DOHH2 (cell line): ENCODE measurements around the gene PLA2G4A.

Source experiments
- H3F3A ChIP-seq: fragments of 200-600 bp; sonication (generic), shearing (Covaris generic); 2 replicates; pipeline ENCODE4 v1.6.0; 2016; ENCODE audit warnings: antibody characterized with exemption, mild to moderate bottlenecking; ENCODE audit not compliant: control insufficient read depth, insufficient read depth
- H3K27ac ChIP-seq: fragments of 200-600 bp; sonication (generic); 2 replicates; pipeline ENCODE4 v1.5.1; 2014; ENCODE audit warnings: low read depth, mild to moderate bottlenecking, low read length, moderate library complexity
- H3K27me3 ChIP-seq: fragments of 200-600 bp; sonication (generic); 2 replicates; pipeline ENCODE4 v1.6.1; 2014; ENCODE audit warnings: mild to moderate bottlenecking, low read length, mixed read lengths; ENCODE audit not compliant: control insufficient read depth
- H3K36me3 ChIP-seq: fragments of 200-600 bp; sonication (generic); 2 replicates; pipeline ENCODE4 v1.6.1; 2014; ENCODE audit warnings: mild to moderate bottlenecking, low read length, moderate library complexity, mixed read lengths; ENCODE audit not compliant: control insufficient read depth
- H3K4me1 ChIP-seq: fragments of 200-600 bp; sonication (generic); 2 replicates; pipeline ENCODE4 v1.6.1; 2014; ENCODE audit warnings: mild to moderate bottlenecking, low read length, mixed read lengths; ENCODE audit not compliant: control insufficient read depth
- H3K4me2 ChIP-seq: fragments of 200-600 bp; sonication (generic); 2 replicates; pipeline ENCODE4 v1.6.0; 2014; ENCODE audit warnings: mild to moderate bottlenecking, low read length, moderate library complexity
- H3K4me3 ChIP-seq: fragments of 200-600 bp; sonication (generic); 2 replicates; pipeline ENCODE4 v1.5.1; 2014; ENCODE audit warnings: mild to moderate bottlenecking, low read length, mixed read lengths
- H3K79me2 ChIP-seq: fragments of 200-600 bp; sonication (generic); 2 replicates; pipeline ENCODE4 v1.6.1; 2014; ENCODE audit warnings: mild to moderate bottlenecking, low read length, mixed read lengths; ENCODE audit not compliant: control insufficient read depth
- H3K9me2 ChIP-seq: fragments of 200-600 bp; sonication (generic); replicated peaks from 2 replicates; pipeline ENCODE4 v1.6.1; 2014; ENCODE audit warnings: mild to moderate bottlenecking, low read length, mixed read lengths; ENCODE audit not compliant: control insufficient read depth
- H3K9me3 ChIP-seq: fragments of 200-600 bp; sonication (generic); 2 replicates; pipeline ENCODE4 v1.6.1; 2014; ENCODE audit warnings: antibody characterized with exemption, low read length, mixed read lengths; ENCODE audit not compliant: control insufficient read depth, insufficient read depth
- H4K20me1 ChIP-seq: fragments of 200-600 bp; sonication (generic); 2 replicates; pipeline ENCODE4 v1.6.0; 2014; ENCODE audit warnings: low read depth, mild to moderate bottlenecking, antibody characterized with exemption, low read length, moderate library complexity; ENCODE audit not compliant: control insufficient read depth, insufficient read depth
- CTCF ChIP-seq: fragments of 200-600 bp; sonication (generic); IDR thresholded peaks from one replicate; pipeline ENCODE4 v1.5.1; 2014; ENCODE audit warnings: antibody characterized with exemption, mild to moderate bottlenecking, low read depth, low read length; ENCODE audit not compliant: poor library complexity, severe bottlenecking
- EZH2phosphoT487 ChIP-seq: fragments of 200-600 bp; sonication (generic); IDR thresholded peaks from 2 replicates; pipeline ENCODE4 v1.6.1; 2017; ENCODE audit warnings: borderline replicate concordance, mild to moderate bottlenecking, antibody characterized with exemption, low read length, moderate library complexity, mixed read lengths

PLA2G4A gene

GRCh38 chr1:186829686-186830587 lies 1.2 kb downstream of the PLA2G4A start:
- no peak overlapping the region for H3K4me3 ChIP-seq
- H3K4me2 ChIP-seq, result no peak overlapping the region
- no peaks in the 10 kb centered on the region for H3F3A ChIP-seq
- no peaks in the 10 kb centered on the region for H3K4me1 ChIP-seq
- no peaks in the 10 kb centered on the region for H4K20me1 ChIP-seq
- no peaks in the 10 kb centered on the region for H3K9me3 ChIP-seq
- no peak for TF ChIP-seq EZH2phosphoT487
- H3K27me3 ChIP-seq, result no peaks in the 10 kb centered on the region
- H3K79me2 ChIP-seq, result no peaks in the 10 kb centered on the region
- no peak overlapping the region for H3K27ac ChIP-seq
- no peaks in the 10 kb centered on the region for H3K36me3 ChIP-seq
- H3K9me2 ChIP-seq, result no peaks in the 10 kb centered on the region

- no peaks in the 10 kb centered on the region for H3K79me2 ChIP-seq
- no peaks in the 10 kb centered on the region for H3K4me1 ChIP-seq
- no peak overlapping the region for H3K27ac ChIP-seq
- H4K20me1 ChIP-seq, result no peaks in the 10 kb centered on the region
- H3K36me3 ChIP-seq, result no peaks in the 10 kb centered on the region
- no peaks in the 10 kb centered on the region for H3K27me3 ChIP-seq
- no peak overlapping the region for H3K4me3 ChIP-seq
- no peak overlapping the region for H3K4me2 ChIP-seq
- no peaks in the 10 kb centered on the region for H3K9me3 ChIP-seq
- no peak for TF ChIP-seq CTCF
- no peak for TF ChIP-seq EZH2phosphoT487
- no peaks in the 10 kb centered on the region for H3F3A ChIP-seq
- no peaks in the 10 kb centered on the region for H3K9me2 ChIP-seq
Measured at GRCh38 chr1:186831168-186831567, 2.4 kb downstream of the PLA2G4A start.

GRCh38 chr1:186834399-186834958 lies 5.7 kb downstream of the PLA2G4A start:
- Histone ChIP-seq H3K4me2 (no peak overlapping the region), H3K27me3 (no peaks in the 10 kb centered on the region), H3K79me2 (no peaks in the 10 kb centered on the region), H3F3A (no peaks in the 10 kb centered on the region), H3K4me1 (no peaks in the 10 kb centered on the region), H3K27ac (no peak overlapping the region), H4K20me1 (no peaks in the 10 kb centered on the region), H3K4me3 (no peak overlapping the region), H3K36me3 (no peaks in the 10 kb centered on the region), H3K9me3 (no peaks in the 10 kb centered on the region), H3K9me2 (no peaks in the 10 kb centered on the region)
- no peak for TF ChIP-seq CTCF
- no peak for TF ChIP-seq EZH2phosphoT487

GRCh38 chr1:186835448-186835847 lies 6.7 kb downstream of the PLA2G4A start:
- TF ChIP-seq EZH2phosphoT487 (no peak), CTCF (no peak)
- H3K4me3 ChIP-seq, result no peak overlapping the region
- no peaks in the 10 kb centered on the region for H3K9me2 ChIP-seq
- H3K4me2 ChIP-seq, result no peak overlapping the region
- no peaks in the 10 kb centered on the region for H3K4me1 ChIP-seq
- H3K79me2 ChIP-seq, result no peaks in the 10 kb centered on the region
- H3K27me3 ChIP-seq, result no peaks in the 10 kb centered on the region
- H3K27ac ChIP-seq, result no peak overlapping the region
- H4K20me1 ChIP-seq, result no peaks in the 10 kb centered on the region
- no peaks in the 10 kb centered on the region for H3F3A ChIP-seq
- H3K9me3 ChIP-seq, result no peaks in the 10 kb centered on the region
- no peaks in the 10 kb centered on the region for H3K36me3 ChIP-seq
